GM23338 (cell line): ENCODE measurements around the gene APC. TPM values are rescaled to one million over a fixed set of nuclear protein-coding genes. Genes with fewer than 3 reads are reported as not detected.

ENCODE experiments used
- ATAC-seq: fragments of 200-7000 bp; cut with Tn5 transposase; 3 replicates; pipeline ENCODE4 v1.9.1; 2020
- DNase-seq: peaks from one replicate; pipeline ENCODE4 v3.0.0-alpha.2; 2015; ENCODE audit warnings: low spot score
- H2AFZ ChIP-seq: fragments of 200-600 bp; sonication (generic); 2 replicates; pipeline ENCODE4 v1.8.0; 2016; ENCODE audit warnings: antibody characterized with exemption, mild to moderate bottlenecking, moderate library complexity
- H3F3A ChIP-seq: fragments of 200-600 bp; sonication (generic); replicated peaks from 2 replicates; pipeline ENCODE4 v1.8.0; 2017; ENCODE audit warnings: antibody characterized with exemption, mixed run types, low read depth
- H3K27ac ChIP-seq: fragments of 200-600 bp; sonication (generic); 2 replicates; pipeline ENCODE4 v1.6.1; 2016; ENCODE audit warnings: low read depth
- H3K27me3 ChIP-seq: fragments of 200-600 bp; sonication (generic); 2 replicates; pipeline ENCODE4 v1.8.0; 2016; ENCODE audit warnings: mild to moderate bottlenecking, mixed run types, moderate library complexity; ENCODE audit not compliant: insufficient read depth
- H3K36me3 ChIP-seq: fragments of 200-600 bp; sonication (generic); 2 replicates; pipeline ENCODE4 v1.8.0; 2016; ENCODE audit warnings: mild to moderate bottlenecking; ENCODE audit not compliant: insufficient read depth
- H3K4me1 ChIP-seq: fragments of 200-600 bp; sonication (generic); 2 replicates; pipeline ENCODE4 v1.8.0; 2016; ENCODE audit warnings: mild to moderate bottlenecking, moderate library complexity; ENCODE audit not compliant: insufficient read depth
- H3K4me2 ChIP-seq: fragments of 200-600 bp; sonication (generic); 2 replicates; pipeline ENCODE4 v1.7.1; 2017; ENCODE audit warnings: mixed run types
- H3K4me3 ChIP-seq: fragments of 200-600 bp; sonication (generic); 2 replicates; pipeline ENCODE4 v1.6.1; 2016; ENCODE audit warnings: mixed run types
- H3K79me2 ChIP-seq: fragments of 200-600 bp; sonication (generic); replicated peaks from 2 replicates; pipeline ENCODE4 v1.8.0; 2017; ENCODE audit warnings: mild to moderate bottlenecking; ENCODE audit not compliant: insufficient read depth
- H3K9me2 ChIP-seq: fragments of 200-600 bp; sonication (generic); 2 replicates; pipeline ENCODE4 v1.8.0; 2017; ENCODE audit not compliant: insufficient read depth
- H4K20me1 ChIP-seq: fragments of 200-600 bp; sonication (generic); replicated peaks from 2 replicates; pipeline ENCODE4 v1.8.0; 2017; ENCODE audit warnings: mild to moderate bottlenecking; ENCODE audit not compliant: insufficient read depth
- H3K27ac Mint-ChIP-seq: 2 replicates; pipeline ENCODE4 v1.8.0; 2020; ENCODE audit warnings: inconsistent platforms, mild to moderate bottlenecking, moderate library complexity, mixed read lengths
- H3K27me3 Mint-ChIP-seq: 3 replicates; pipeline ENCODE4 v1.8.0; 2022; ENCODE audit warnings: low read depth, mild to moderate bottlenecking, moderate library complexity, mixed read lengths, inconsistent platforms; ENCODE audit not compliant: insufficient read depth, poor library complexity
- H3K36me3 Mint-ChIP-seq: 3 replicates; pipeline ENCODE4 v1.8.0; 2021; ENCODE audit warnings: low read depth, mild to moderate bottlenecking, inconsistent platforms, moderate library complexity, mixed read lengths
- H3K4me1 Mint-ChIP-seq: 3 replicates; pipeline ENCODE4 v1.8.0; 2020; ENCODE audit warnings: mild to moderate bottlenecking, inconsistent platforms, mixed read lengths
- H3K4me3 Mint-ChIP-seq: 3 replicates; pipeline ENCODE4 v1.8.0; 2021; ENCODE audit warnings: moderate library complexity, mild to moderate bottlenecking, inconsistent platforms, mixed read lengths
- H3K9me3 Mint-ChIP-seq: 3 replicates; pipeline ENCODE4 v1.8.0; 2020; ENCODE audit warnings: moderate library complexity, mild to moderate bottlenecking, inconsistent platforms, mixed read lengths
- CTCF ChIP-seq, 2 experiments: fragments of 200-600 bp in 1 of 2; sonication (generic) in 1 of 2; conservative IDR thresholded peaks; 2 replicates each; pipeline versions ENCODE4 v1.5.1 to v1.6.1; 2016 to 2017; ENCODE audit warnings: antibody characterized with exemption in 2 of 2, low read depth in 2 of 2, mild to moderate bottlenecking in 2 of 2, moderate library complexity in 1 of 2
- ETS1 ChIP-seq: IDR thresholded peaks from 2 replicates; pipeline ENCODE4 v1.6.1; 2016; ENCODE audit warnings: antibody characterized with exemption
- EZH2 ChIP-seq: fragments of 200-600 bp; sonication (generic); IDR thresholded peaks from one replicate; pipeline ENCODE4 v1.8.0; 2017; ENCODE audit warnings: antibody characterized with exemption, mild to moderate bottlenecking, low read depth; ENCODE audit not compliant: unreplicated experiment
- EZH2phosphoT487 ChIP-seq: fragments of 200-600 bp; sonication (generic); IDR thresholded peaks from one replicate; pipeline ENCODE4 v1.8.1; 2018; ENCODE audit warnings: antibody characterized with exemption; ENCODE audit not compliant: unreplicated experiment
- JUNB ChIP-seq: IDR thresholded peaks from one replicate; pipeline ENCODE4 v1.6.1; 2016; ENCODE audit warnings: antibody characterized with exemption; ENCODE audit not compliant: unreplicated experiment
- NANOG ChIP-seq: IDR thresholded peaks from 2 replicates; pipeline ENCODE4 v1.6.1; 2016; ENCODE audit warnings: antibody characterized with exemption, borderline replicate concordance
- POLR2AphosphoS5 ChIP-seq: IDR thresholded peaks from 2 replicates; pipeline ENCODE4 v1.6.1; 2016; ENCODE audit warnings: antibody characterized with exemption, low read depth
- REST ChIP-seq: IDR thresholded peaks from one replicate; pipeline ENCODE4 v1.6.1; 2018; ENCODE audit warnings: antibody characterized with exemption; ENCODE audit not compliant: unreplicated experiment
- STAT1 ChIP-seq: IDR thresholded peaks from one replicate; pipeline ENCODE4 v1.6.1; 2016; ENCODE audit warnings: antibody characterized with exemption; ENCODE audit not compliant: unreplicated experiment
- ZNF114 ChIP-seq: fragments of 250-450 bp; sonication (Bioruptor Pico); IDR thresholded peaks from 2 replicates; pipeline ENCODE4 v1.5.0; 2020; ENCODE audit warnings: mild to moderate bottlenecking, moderate library complexity
- ZNF331 ChIP-seq: fragments of 250-450 bp; sonication (Bioruptor Pico); IDR thresholded peaks from 2 replicates; pipeline ENCODE4 v1.5.0; 2020; ENCODE audit warnings: low read depth, mild to moderate bottlenecking, moderate library complexity
- polyA plus RNA-seq: library from polyadenylated mRNA; unstranded; fragments of >200 nt; fragmentation: Nextera tagmentation; extraction: Ambion mirVana; gene quantifications from 2 replicates; pipeline ENCODE4 v1.2.1, GENCODE V29; 2016
- total RNA-seq: library from RNA; depleted of rRNA; stranded (reverse); fragments of >200 nt; shearing (Covaris generic); gene quantifications from 2 replicates; pipeline ENCODE4 v1.2.3, GENCODE V29; 2014

The APC gene
- total and polyA plus RNA-seq, 2 experiments from 2014 or later = 42.4 to 62.9 TPM

- Histone ChIP-seq H3F3A (no peaks in the 10 kb centered on the region), H3K36me3 (no peaks in the 10 kb centered on the region), H3K4me2 (no peak overlapping the region), H3K27me3 (no peaks in the 10 kb centered on the region), H2AFZ (no peak overlapping the region), H3K4me3 (no peak overlapping the region), H3K27ac (no peak overlapping the region), H4K20me1 (no peaks in the 10 kb centered on the region), H3K79me2 (no peaks in the 10 kb centered on the region), H3K9me2 (no peaks in the 10 kb centered on the region), H3K4me1 (0 out of 2 replicates have a peak, but pooled peaks cover 3% of the 10 kb centered on the region)
- Mint-ChIP-seq H3K27me3 (peaks cover 2% of the 10 kb centered on the region), H3K27ac (no peak overlapping the region), H3K9me3 (no peaks in the 10 kb centered on the region; the same call in 2 of the 3 replicates), H3K36me3 (no peaks in the 10 kb centered on the region), H3K4me3 (no peak overlapping the region), H3K4me1 (peaks cover 6% of the 10 kb centered on the region)
- ATAC-seq (peak; percentile 55), DNase-seq (peak; percentile 28)
- TF ChIP-seq ZNF331 (CRISPR knock-in tag) (no peak), STAT1 (no peak), CTCF (conservative IDR thresholded peaks at IDR 0.05; ENCODE audit: low read depth in 2 of 2) (0 out of 4 replicates have a peak, but pooled peaks of 1 of the 2 experiments have one; percentile 5), EZH2 (no peak), NANOG (no peak)
Measured at GRCh38 chr5:112696786-112697185, 40.9 kb upstream of the APC start.

- Histone ChIP-seq H3K4me2 (no peak overlapping the region), H3K27ac (no peak overlapping the region), H3F3A (no peaks in the 10 kb centered on the region), H3K9me2 (no peaks in the 10 kb centered on the region), H3K79me2 (no peaks in the 10 kb centered on the region), H3K4me1 (0 out of 2 replicates have a peak, but pooled peaks cover 3% of the 10 kb centered on the region), H3K27me3 (no peaks in the 10 kb centered on the region), H3K4me3 (no peak overlapping the region), H2AFZ (no peak overlapping the region), H4K20me1 (no peaks in the 10 kb centered on the region), H3K36me3 (no peaks in the 10 kb centered on the region)
- Mint-ChIP-seq H3K9me3 (no peaks in the 10 kb centered on the region; the same call in 2 of the 3 replicates), H3K4me1 (peaks cover 6% of the 10 kb centered on the region), H3K27ac (no peak overlapping the region), H3K27me3 (peaks cover 2% of the 10 kb centered on the region), H3K36me3 (no peaks in the 10 kb centered on the region), H3K4me3 (no peak overlapping the region)
- no peak for ATAC-seq
- DNase-seq = no peak
- TF ChIP-seq CTCF (conservative IDR thresholded peaks at IDR 0.05; ENCODE audit: low read depth in 2 of 2) = no peak
- no peak for TF ChIP-seq EZH2phosphoT487
- no peak for TF ChIP-seq NANOG
- TF ChIP-seq ZNF331 (CRISPR knock-in tag) = no peak
- TF ChIP-seq REST = no peak
- TF ChIP-seq STAT1 = no peak
- no peak for TF ChIP-seq ETS1
- TF ChIP-seq JUNB = no peak
- no peak for TF ChIP-seq ZNF114 (CRISPR knock-in tag)
- no peak for TF ChIP-seq POLR2AphosphoS5
- no peak for TF ChIP-seq EZH2
Measured at GRCh38 chr5:112697322-112697721, 40.4 kb upstream of the APC start.
